K562 (cell line): ENCODE results near the gene NPB.

Experiments
- EHMT2 ChIP-seq: fragments of 450-650 bp; IDR thresholded peaks from 2 replicates; pipeline ENCODE4 v1.6.1; 2018; ENCODE audit warnings: antibody characterized with exemption
- ZNF354B ChIP-seq: fragments of 250-450 bp; sonication (Bioruptor Pico); IDR thresholded peaks from 2 replicates; pipeline ENCODE4 v1.4.0; 2020

DNA sequence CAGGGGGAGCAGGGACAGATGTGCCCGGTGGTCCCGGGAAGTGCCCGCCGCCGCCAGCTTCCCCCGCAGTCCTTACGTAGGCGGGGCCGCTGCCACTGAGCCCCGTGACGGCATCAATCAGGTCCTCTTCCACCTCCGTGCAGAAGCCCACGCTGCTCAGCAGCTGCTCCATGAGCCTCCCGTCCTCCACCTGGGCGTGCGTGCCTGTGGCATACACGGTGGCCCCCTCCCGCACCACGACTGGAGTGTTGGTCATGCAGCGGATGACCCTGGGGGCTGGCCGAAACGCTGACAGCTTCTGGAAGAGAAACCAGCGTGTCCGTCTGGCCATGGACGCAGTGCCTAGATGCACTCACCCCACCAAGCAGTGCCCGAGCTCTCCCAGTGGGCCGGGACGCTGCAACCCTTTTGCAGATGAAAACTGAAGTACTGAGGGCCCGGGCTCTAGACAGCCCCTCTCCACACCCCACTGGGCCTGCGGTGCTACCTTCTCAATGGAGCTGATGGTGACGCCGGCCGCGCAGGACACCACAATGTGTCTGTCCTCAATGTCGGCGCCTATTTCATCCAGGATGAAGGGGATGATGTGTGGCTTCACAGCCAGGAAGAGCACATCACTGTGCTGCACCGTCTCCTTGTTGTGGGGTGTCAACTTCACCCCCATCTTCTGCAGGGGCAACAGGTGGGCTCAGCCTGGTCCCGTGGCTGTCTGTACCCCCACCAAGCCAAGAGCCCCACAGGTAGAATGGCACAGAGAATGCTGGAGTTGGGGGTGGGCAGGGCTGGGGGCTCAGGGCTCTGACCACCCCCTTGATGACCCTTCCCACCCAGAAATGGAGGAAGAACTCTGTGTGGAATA is 33.0 kb downstream of the NPB start:
- no peak for TF ChIP-seq ZNF354B (CRISPR knock-in tag)
- TF ChIP-seq EHMT2: no peak
